Measurements from ENCODE around the gene ATXN7L1.

DNA sequence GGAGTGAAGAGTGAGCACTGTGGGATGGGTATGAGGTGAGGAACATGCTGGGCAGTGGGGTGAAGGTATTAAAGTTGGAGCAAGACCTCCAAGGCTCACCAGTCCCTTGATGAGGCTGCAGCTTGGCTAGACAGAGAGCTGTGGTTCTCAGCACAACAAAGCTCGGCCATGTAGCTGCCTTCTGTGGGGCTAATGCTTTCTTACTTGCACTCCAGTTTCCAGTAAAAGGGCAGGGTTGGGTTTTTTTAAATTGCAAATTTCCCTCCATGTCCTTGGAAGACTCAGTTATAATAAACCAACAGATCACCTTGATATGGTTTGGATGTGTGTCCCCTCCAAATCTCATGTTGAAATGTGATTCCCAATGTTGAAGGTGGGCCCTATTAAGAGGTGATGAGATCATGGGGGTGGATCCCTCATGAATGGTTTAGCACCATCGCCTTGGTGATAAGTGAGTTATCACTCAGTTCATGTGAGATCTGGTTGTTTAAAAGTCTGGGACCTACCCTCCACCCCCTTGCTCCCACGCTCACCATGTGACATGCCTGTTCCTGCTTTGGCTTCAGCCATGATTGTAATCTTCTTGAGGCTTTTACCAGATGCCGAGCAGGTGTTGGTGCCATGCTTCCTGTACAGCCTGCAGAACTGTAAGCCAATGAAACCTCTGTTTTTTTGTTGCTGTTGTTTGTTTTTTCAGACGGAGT, 55.9 kb downstream of the ATXN7L1 start:
- no peak for TF ChIP-seq POLR2A (IDR thresholded peaks at IDR 0.05)
- TF ChIP-seq, protein P1, sequence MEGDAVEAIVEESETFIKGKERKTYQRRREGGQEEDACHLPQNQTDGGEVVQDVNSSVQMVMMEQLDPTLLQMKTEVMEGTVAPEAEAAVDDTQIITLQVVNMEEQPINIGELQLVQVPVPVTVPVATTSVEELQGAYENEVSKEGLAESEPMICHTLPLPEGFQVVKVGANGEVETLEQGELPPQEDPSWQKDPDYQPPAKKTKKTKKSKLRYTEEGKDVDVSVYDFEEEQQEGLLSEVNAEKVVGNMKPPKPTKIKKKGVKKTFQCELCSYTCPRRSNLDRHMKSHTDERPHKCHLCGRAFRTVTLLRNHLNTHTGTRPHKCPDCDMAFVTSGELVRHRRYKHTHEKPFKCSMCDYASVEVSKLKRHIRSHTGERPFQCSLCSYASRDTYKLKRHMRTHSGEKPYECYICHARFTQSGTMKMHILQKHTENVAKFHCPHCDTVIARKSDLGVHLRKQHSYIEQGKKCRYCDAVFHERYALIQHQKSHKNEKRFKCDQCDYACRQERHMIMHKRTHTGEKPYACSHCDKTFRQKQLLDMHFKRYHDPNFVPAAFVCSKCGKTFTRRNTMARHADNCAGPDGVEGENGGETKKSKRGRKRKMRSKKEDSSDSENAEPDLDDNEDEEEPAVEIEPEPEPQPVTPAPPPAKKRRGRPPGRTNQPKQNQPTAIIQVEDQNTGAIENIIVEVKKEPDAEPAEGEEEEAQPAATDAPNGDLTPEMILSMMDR (IDR thresholded peaks at IDR 0.05) = no peak
